ENCODE measurements around the gene ANGEL1.

Gene ANGEL1

GRCh38 chr14:76793956-76794355, 18.7 kb downstream of the ANGEL1 start:
- Histone ChIP-seq H3K36me3 (ENCODE audit: control insufficient read depth in 1 of 2, insufficient read depth in 2 of 2, low read length in 2 of 2) (peaks cover 13 to 20% of the 10 kb centered on the region in 2 experiments), H2AK5ac (ENCODE audit: low read length) (no peak overlapping the region), H3K27me3 (ENCODE audit: insufficient read depth, low read length) (no peaks in the 10 kb centered on the region), H3K4me3 (ENCODE audit: low read depth, low read length) (no peak overlapping the region), H3K4me2 (ENCODE audit: low read length) (no peak overlapping the region), H3K23ac (ENCODE audit: low read length) (no peak overlapping the region), H3K27ac (ENCODE audit: low read depth, low read length) (no peak overlapping the region), H3K4me1 (ENCODE audit: control insufficient read depth in 1 of 2, insufficient read depth in 2 of 2, low read length in 2 of 2) (no peaks in the 10 kb centered on the region), H3K9me3 (ENCODE audit: insufficient read depth, low read depth, low read length) (no peaks in the 10 kb centered on the region), H3K79me1 (ENCODE audit: low read length) (no peaks in the 10 kb centered on the region), H3K4ac (ENCODE audit: low read depth, low read length) (no peak overlapping the region), H4K12ac (ENCODE audit: low read depth, low read length) (no peak overlapping the region), H3K79me2 (ENCODE audit: control insufficient read depth, insufficient read depth, low read length, poor library complexity) (no peaks in the 10 kb centered on the region), H2BK120ac (ENCODE audit: insufficient read depth, low read length, poor library complexity) (no peak overlapping the region), H2AFZ (ENCODE audit: insufficient read depth, low read length, poor library complexity) (no peak overlapping the region), H4K91ac (ENCODE audit: low read depth, low read length) (no peak overlapping the region), H3K9ac (ENCODE audit: low read length) (no peak overlapping the region), H2BK5ac (ENCODE audit: low read depth, low read length, poor library complexity) (no peak overlapping the region), H3K18ac (ENCODE audit: low read length) (no peak overlapping the region), H4K8ac (ENCODE audit: low read depth, low read length) (no peak overlapping the region), H2BK12ac (ENCODE audit: low read length) (no peak overlapping the region), H3K14ac (ENCODE audit: low read length) (no peak overlapping the region)
- no CpG with 5 or more reads among the region's 5 CpGs for WGBS (ENCODE audit: extremely low coverage, insufficient coverage, insufficient read length)
- DNase-seq = no peak

DNA sequence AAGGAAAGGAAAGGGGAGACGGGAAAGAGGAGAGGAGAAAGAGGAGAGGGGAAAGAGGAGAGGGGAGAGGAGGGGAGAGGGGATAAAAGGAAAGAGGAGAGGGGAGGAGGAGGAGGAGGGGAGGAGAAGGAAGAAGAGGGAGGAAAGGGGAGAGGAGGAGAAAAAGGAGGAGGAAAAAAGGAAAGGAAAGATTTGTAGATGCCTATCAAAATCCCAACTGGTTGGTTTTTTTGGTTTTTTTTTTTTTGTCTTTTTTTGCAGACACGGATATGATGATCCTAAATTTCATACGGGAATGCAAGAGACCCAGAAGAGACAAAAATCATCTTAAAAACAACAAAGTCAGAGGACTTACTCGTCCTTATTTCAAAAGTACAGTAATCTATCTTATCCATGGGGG, 19.4 kb downstream of the ANGEL1 start:
- no peak overlapping the region for H4K12ac ChIP-seq (ENCODE audit: low read depth, low read length)
- no peak overlapping the region for H4K91ac ChIP-seq (ENCODE audit: low read depth, low read length)
- H3K4ac ChIP-seq (ENCODE audit: low read depth, low read length) = no peak overlapping the region
- no peak overlapping the region for H2BK5ac ChIP-seq (ENCODE audit: low read depth, low read length, poor library complexity)
- H3K4me2 ChIP-seq (ENCODE audit: low read length) = no peak overlapping the region
- H3K9me3 ChIP-seq (ENCODE audit: insufficient read depth, low read depth, low read length) = no peaks in the 10 kb centered on the region
- no peak overlapping the region for H3K27ac ChIP-seq (ENCODE audit: low read depth, low read length)
- H3K4me1 ChIP-seq (ENCODE audit: control insufficient read depth in 1 of 2, insufficient read depth in 2 of 2, low read length in 2 of 2) = no peaks in the 10 kb centered on the region
- WGBS (ENCODE audit: extremely low coverage, insufficient coverage, insufficient read length) = no CpG with 5 or more reads among the region's 4 CpGs
- H3K4me3 ChIP-seq (ENCODE audit: low read depth, low read length) = no peak overlapping the region
- no peak overlapping the region for H3K14ac ChIP-seq (ENCODE audit: low read length)
- H2BK12ac ChIP-seq (ENCODE audit: low read length) = no peak overlapping the region
- H2AFZ ChIP-seq (ENCODE audit: insufficient read depth, low read length, poor library complexity) = no peak overlapping the region
- DNase-seq = no peak
- no peak overlapping the region for H3K18ac ChIP-seq (ENCODE audit: low read length)
- H3K9ac ChIP-seq (ENCODE audit: low read length) = no peak overlapping the region
- no peak overlapping the region for H2AK5ac ChIP-seq (ENCODE audit: low read length)
- peaks cover 14 to 26% of the 10 kb centered on the region in 2 experiments for H3K36me3 ChIP-seq (ENCODE audit: control insufficient read depth in 1 of 2, insufficient read depth in 2 of 2, low read length in 2 of 2)
- no peaks in the 10 kb centered on the region for H3K27me3 ChIP-seq (ENCODE audit: insufficient read depth, low read length)
- H3K79me2 ChIP-seq (ENCODE audit: control insufficient read depth, insufficient read depth, low read length, poor library complexity) = no peaks in the 10 kb centered on the region
- H3K23ac ChIP-seq (ENCODE audit: low read length) = no peak overlapping the region
- no peaks in the 10 kb centered on the region for H3K79me1 ChIP-seq (ENCODE audit: low read length)
- no peak overlapping the region for H2BK120ac ChIP-seq (ENCODE audit: insufficient read depth, low read length, poor library complexity)
- no peak overlapping the region for H4K8ac ChIP-seq (ENCODE audit: low read depth, low read length)

- Histone ChIP-seq H3K36me3 (ENCODE audit: control insufficient read depth in 1 of 2, insufficient read depth in 2 of 2, low read length in 2 of 2) (peaks cover 19 to 31% of the 10 kb centered on the region in 2 experiments), H4K8ac (ENCODE audit: low read depth, low read length) (no peak overlapping the region), H2BK5ac (ENCODE audit: low read depth, low read length, poor library complexity) (no peak overlapping the region), H3K79me1 (ENCODE audit: low read length) (no peaks in the 10 kb centered on the region), H3K4me1 (ENCODE audit: control insufficient read depth in 1 of 2, insufficient read depth in 2 of 2, low read length in 2 of 2) (no peaks in the 10 kb centered on the region), H3K9ac (ENCODE audit: low read length) (no peak overlapping the region), H2BK12ac (ENCODE audit: low read length) (no peak overlapping the region), H2AK5ac (ENCODE audit: low read length) (no peak overlapping the region), H3K14ac (ENCODE audit: low read length) (no peak overlapping the region), H3K4ac (ENCODE audit: low read depth, low read length) (no peak overlapping the region), H2AFZ (ENCODE audit: insufficient read depth, low read length, poor library complexity) (no peak overlapping the region), H4K12ac (ENCODE audit: low read depth, low read length) (no peak overlapping the region), H3K9me3 (ENCODE audit: insufficient read depth, low read depth, low read length) (no peaks in the 10 kb centered on the region), H3K27ac (ENCODE audit: low read depth, low read length) (no peak overlapping the region), H2BK120ac (ENCODE audit: insufficient read depth, low read length, poor library complexity) (no peak overlapping the region), H3K27me3 (ENCODE audit: insufficient read depth, low read length) (no peaks in the 10 kb centered on the region), H3K79me2 (ENCODE audit: control insufficient read depth, insufficient read depth, low read length, poor library complexity) (no peaks in the 10 kb centered on the region), H3K18ac (ENCODE audit: low read length) (no peak overlapping the region), H3K23ac (ENCODE audit: low read length) (no peak overlapping the region), H3K4me3 (ENCODE audit: low read depth, low read length) (no peak overlapping the region), H3K4me2 (ENCODE audit: low read length) (no peak overlapping the region), H4K91ac (ENCODE audit: low read depth, low read length) (no peak overlapping the region)
- no CpG with 5 or more reads among the region's 2 CpGs for WGBS (ENCODE audit: extremely low coverage, insufficient coverage, insufficient read length)
- DNase-seq = no peak
These were observed 20.3 kb downstream of the ANGEL1 start for GRCh38 chr14:76792422-76792821.

GRCh38 chr14:76786601-76787000, 26.1 kb downstream of the ANGEL1 start:
- Histone ChIP-seq H4K12ac (ENCODE audit: low read depth, low read length) (no peak overlapping the region), H3K79me1 (ENCODE audit: low read length) (no peaks in the 10 kb centered on the region), H3K36me3 (ENCODE audit: control insufficient read depth in 1 of 2, insufficient read depth in 2 of 2, low read length in 2 of 2) (peaks cover 31 to 44% of the 10 kb centered on the region in 2 experiments), H3K23ac (ENCODE audit: low read length) (no peak overlapping the region), H2BK12ac (ENCODE audit: low read length) (no peak overlapping the region), H3K4ac (ENCODE audit: low read depth, low read length) (no peak overlapping the region), H3K79me2 (ENCODE audit: control insufficient read depth, insufficient read depth, low read length, poor library complexity) (no peaks in the 10 kb centered on the region), H3K18ac (ENCODE audit: low read length) (no peak overlapping the region), H3K27ac (ENCODE audit: low read depth, low read length) (no peak overlapping the region), H4K8ac (ENCODE audit: low read depth, low read length) (no peak overlapping the region), H2BK120ac (ENCODE audit: insufficient read depth, low read length, poor library complexity) (no peak overlapping the region), H3K9ac (ENCODE audit: low read length) (no peak overlapping the region), H3K4me3 (ENCODE audit: low read depth, low read length) (no peak overlapping the region), H3K14ac (ENCODE audit: low read length) (no peak overlapping the region), H3K27me3 (ENCODE audit: insufficient read depth, low read length) (no peaks in the 10 kb centered on the region), H3K4me2 (ENCODE audit: low read length) (no peak overlapping the region), H3K4me1 (ENCODE audit: control insufficient read depth in 1 of 2, insufficient read depth in 2 of 2, low read length in 2 of 2) (no peaks in the 10 kb centered on the region), H2AFZ (ENCODE audit: insufficient read depth, low read length, poor library complexity) (no peak overlapping the region), H3K9me3 (ENCODE audit: insufficient read depth, low read depth, low read length) (no peaks in the 10 kb centered on the region), H2AK5ac (ENCODE audit: low read length) (no peak overlapping the region), H2BK5ac (ENCODE audit: low read depth, low read length, poor library complexity) (no peak overlapping the region), H4K91ac (ENCODE audit: low read depth, low read length) (no peak overlapping the region)
- no CpG with 5 or more reads among the region's 2 CpGs for WGBS (ENCODE audit: extremely low coverage, insufficient coverage, insufficient read length)
- no peak for DNase-seq

Measured in trophoblast cell (in vitro differentiated cells and primary cell).